HEK293T (cell line): ENCODE data around the gene MACROD2.

Experiments used
- CTCF ChIA-PET: fragments of 350-600 bp; formaldehyde crosslinking; extraction: SDS; loops from one replicate; lab custom pipeline; 2021; ENCODE audit warnings: antibody characterized with exemption, inconsistent platforms; lab: Yijun Ruan, JAX
- POLR2A ChIA-PET: fragments of 350-600 bp; formaldehyde crosslinking; extraction: SDS; loops from one replicate; lab custom pipeline; 2020; ENCODE audit warnings: antibody characterized with exemption, inconsistent platforms; lab: Yijun Ruan, JAX
- DNase-seq: peaks from one replicate; pipeline ENCODE4 v3.0.0; 2012; ENCODE audit warnings: mixed read lengths; ENCODE audit errors: extremely low spot score
- ARNT ChIP-seq: fragments of 450-650 bp; IDR thresholded peaks from 2 replicates; pipeline ENCODE4 v1.6.1; 2017; ENCODE audit warnings: mild to moderate bottlenecking
- BHLHE40 ChIP-seq: fragments of 450-650 bp; IDR thresholded peaks from 2 replicates; pipeline ENCODE4 v1.6.1; 2016; ENCODE audit warnings: mild to moderate bottlenecking, moderate library complexity, borderline replicate concordance
- CTBP1 ChIP-seq: fragments of 450-650 bp; IDR thresholded peaks from 2 replicates; pipeline ENCODE4 v1.6.1; 2016; ENCODE audit warnings: borderline replicate concordance
- ELF4 ChIP-seq: fragments of 450-650 bp; IDR thresholded peaks from 2 replicates; pipeline ENCODE4 v1.6.1; 2017; ENCODE audit warnings: antibody characterized with exemption
- FOXA1 ChIP-seq: fragments of 450-650 bp; IDR thresholded peaks from 2 replicates; pipeline ENCODE4 v1.6.1; 2016; ENCODE audit warnings: mild to moderate bottlenecking
- FOXK2 ChIP-seq: fragments of 450-650 bp; IDR thresholded peaks from 2 replicates; pipeline ENCODE4 v1.6.1; 2016; ENCODE audit warnings: mild to moderate bottlenecking
- FOXM1 ChIP-seq: fragments of 450-650 bp; IDR thresholded peaks from 2 replicates; pipeline ENCODE4 v1.6.1; 2017; ENCODE audit warnings: mild to moderate bottlenecking, borderline replicate concordance
- HDGF ChIP-seq: fragments of 450-650 bp; IDR thresholded peaks from 2 replicates; pipeline ENCODE4 v1.6.1; 2017; ENCODE audit warnings: antibody characterized with exemption, borderline replicate concordance
- L3MBTL2 ChIP-seq: fragments of 450-650 bp; conservative IDR thresholded peaks from 2 replicates; pipeline ENCODE4 v1.6.1; 2016; ENCODE audit warnings: mild to moderate bottlenecking
- LEF1 ChIP-seq: fragments of 450-650 bp; IDR thresholded peaks from 2 replicates; pipeline ENCODE4 v1.6.1; 2017; ENCODE audit warnings: mild to moderate bottlenecking, borderline replicate concordance
- NFRKB ChIP-seq: fragments of 450-650 bp; IDR thresholded peaks from 2 replicates; pipeline ENCODE4 v1.6.1; 2016; ENCODE audit warnings: mild to moderate bottlenecking, moderate library complexity
- PKNOX1 ChIP-seq: fragments of 450-650 bp; IDR thresholded peaks from 2 replicates; pipeline ENCODE4 v1.6.1; 2016
- SP1 ChIP-seq: fragments of 450-650 bp; IDR thresholded peaks from 2 replicates; pipeline ENCODE4 v1.6.1; 2017
- SUZ12 ChIP-seq: fragments of 450-650 bp; IDR thresholded peaks from 2 replicates; pipeline ENCODE4 v1.6.1; 2016; ENCODE audit warnings: mild to moderate bottlenecking
- TARDBP ChIP-seq: fragments of 450-650 bp; IDR thresholded peaks from 2 replicates; pipeline ENCODE4 v1.6.1; 2016
- ZNF384 ChIP-seq: fragments of 450-650 bp; IDR thresholded peaks from 2 replicates; pipeline ENCODE4 v1.6.1; 2016

MACROD2 gene

GRCh38 chr20:14915356-14915755, 920.0 kb downstream of the MACROD2 start:
- ChIA-PET CTCF (no interaction called here), POLR2A (no interaction called here)
- TF ChIP-seq SUZ12: no peak
- DNase-seq: no peak

DNA sequence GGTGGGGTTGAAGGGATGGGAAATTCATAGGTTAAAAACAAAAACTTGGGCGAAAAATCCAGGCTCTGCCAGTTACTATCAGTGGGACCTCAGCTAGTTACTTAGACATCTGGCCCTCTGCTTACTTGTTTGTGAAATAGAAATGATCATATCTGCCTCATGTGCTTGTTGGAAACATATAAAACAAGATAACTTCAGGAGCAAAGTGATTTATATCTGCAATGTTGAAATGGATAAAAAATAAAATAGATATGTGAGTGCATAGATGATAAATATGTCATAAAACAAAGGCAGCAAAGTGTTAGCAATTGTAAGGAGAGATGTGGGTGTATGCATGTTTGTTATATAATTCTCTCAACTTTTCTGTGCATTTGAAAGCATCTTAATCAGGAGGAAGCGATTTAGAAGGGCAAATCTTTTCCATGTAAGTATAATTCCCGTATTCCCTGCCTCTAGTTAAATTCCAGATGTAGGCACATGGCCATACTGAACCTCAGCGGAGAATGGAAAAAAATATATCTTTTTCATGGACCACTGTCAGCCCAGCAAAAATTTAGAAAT, 921.1 kb downstream of the MACROD2 start:
- CTCF ChIA-PET: interaction anchor here (0.6 kb wide), 1 partner anchor 652 kb away, joined by 3 read pairs; no protein-coding TSS in a partner anchor
- no peak for DNase-seq
- POLR2A ChIA-PET: no interaction called here
- TF ChIP-seq TARDBP (no peak), NFRKB (no peak), FOXM1 (no peak), FOXA1 (no peak), SUZ12 (no peak), BHLHE40 (no peak), L3MBTL2 (no peak), SP1 (no peak), HDGF (no peak), FOXK2 (no peak), CTBP1 (no peak), ELF4 (no peak), PKNOX1 (no peak), ZNF384 (no peak), ARNT (no peak), LEF1 (no peak)

- DNase-seq: no peak
- ChIA-PET CTCF (no interaction called here), POLR2A (no interaction called here)
- TF ChIP-seq SUZ12 (no peak), FOXK2 (no peak), HDGF (no peak), ARNT (no peak), PKNOX1 (no peak), BHLHE40 (no peak), TARDBP (no peak), ELF4 (no peak), LEF1 (no peak), FOXA1 (no peak)
Measured at GRCh38 chr20:14918281-14918680, 923.0 kb downstream of the MACROD2 start.

GRCh38 chr20:14918976-14919375, 923.7 kb downstream of the MACROD2 start:
- no peak for DNase-seq
- ChIA-PET POLR2A (no interaction called here), CTCF (interaction anchor here (0.5 kb wide), 1 partner anchor 140 kb away, joined by 3 read pairs; no protein-coding TSS in a partner anchor)
- no peak for TF ChIP-seq FOXK2
- TF ChIP-seq FOXA1: no peak
- TF ChIP-seq CTBP1: no peak
- no peak for TF ChIP-seq PKNOX1
- no peak for TF ChIP-seq BHLHE40
- no peak for TF ChIP-seq FOXM1
- no peak for TF ChIP-seq TARDBP
- TF ChIP-seq ZNF384: no peak
- TF ChIP-seq LEF1: no peak
- no peak for TF ChIP-seq SP1

GRCh38 chr20:14919501-14920081, 924.3 kb downstream of the MACROD2 start:
- no peak for DNase-seq
- ChIA-PET CTCF (no interaction called here), POLR2A (no interaction called here)
- no peak for TF ChIP-seq FOXA1
- TF ChIP-seq SUZ12: no peak
- TF ChIP-seq NFRKB: no peak
- TF ChIP-seq FOXM1: no peak
- TF ChIP-seq LEF1: no peak
- TF ChIP-seq BHLHE40: no peak
- no peak for TF ChIP-seq HDGF
- TF ChIP-seq L3MBTL2: no peak
- no peak for TF ChIP-seq ELF4

GRCh38 chr20:14921513-14921912, 926.2 kb downstream of the MACROD2 start:
- TF ChIP-seq FOXK2 (no peak), HDGF (no peak), BHLHE40 (no peak), SUZ12 (no peak), SP1 (no peak), L3MBTL2 (no peak), FOXM1 (no peak), ARNT (no peak), LEF1 (no peak), PKNOX1 (no peak), CTBP1 (no peak), FOXA1 (no peak), ZNF384 (no peak), NFRKB (no peak), ELF4 (no peak), TARDBP (no peak)
- CTCF ChIA-PET: no interaction called here
- POLR2A ChIA-PET: no interaction called here
- no peak for DNase-seq
